Subcutaneous abdominal adipose tissue (tissue), 5 donors: Measurements from ENCODE around the gene SAMD7.

Experiments used
- H3K27ac ChIP-seq: one replicate; pipeline ENCODE4 v1.7.0; 2013; ENCODE audit warnings: low read depth, mild to moderate bottlenecking, inconsistent platforms, low read length, moderate library complexity
- H3K27me3 ChIP-seq, 5 donors: one replicate each; pipeline ENCODE4 v1.7.0; 2013; ENCODE audit warnings: low read length in 5 of 5, inconsistent platforms in 1 of 5; ENCODE audit not compliant: control insufficient read depth in 5 of 5, insufficient read depth in 4 of 5
- H3K36me3 ChIP-seq, 5 donors: one replicate each; pipeline ENCODE4 v1.7.0; 2013; ENCODE audit warnings: low read length in 5 of 5; ENCODE audit not compliant: control insufficient read depth in 5 of 5, insufficient read depth in 5 of 5
- H3K4me1 ChIP-seq, 5 donors: one replicate each; pipeline ENCODE4 v1.7.0; 2013; ENCODE audit warnings: low read length in 5 of 5, mild to moderate bottlenecking in 3 of 5, moderate library complexity in 1 of 5; ENCODE audit not compliant: control insufficient read depth in 5 of 5, insufficient read depth in 5 of 5
- H3K4me3 ChIP-seq, 5 donors: one replicate each; pipeline ENCODE4 v1.7.0; 2013; ENCODE audit warnings: low read length in 5 of 5, low read depth in 1 of 5
- H3K9ac ChIP-seq, 5 donors: one replicate each; pipeline ENCODE4 v1.7.0; 2013; ENCODE audit warnings: low read length in 5 of 5, mild to moderate bottlenecking in 4 of 5, moderate library complexity in 3 of 5
- H3K9me3 ChIP-seq, 5 donors: one replicate each; pipeline ENCODE4 v1.7.0; 2013; ENCODE audit warnings: low read length in 5 of 5; ENCODE audit not compliant: control insufficient read depth in 5 of 5
- donor health status: healthy.
- donor health status: healthy.
- donor health status: healthy.
- donor health status: healthy.
- donor health status: healthy.

Gene SAMD7

GRCh38 chr3:169980055-169980454 lies 68.7 kb downstream of the SAMD7 start:
- no peak overlapping the region for H3K4me3 ChIP-seq
- H3K36me3 ChIP-seq, result peaks cover 54 to 82% (median 72%) of the 10 kb centered on the region in 5 donors
- H3K9me3 ChIP-seq, result no peaks in the 10 kb centered on the region
- H3K27me3 ChIP-seq, result no peaks in the 10 kb centered on the region
- H3K4me1 ChIP-seq, result peaks cover 0 to 5% (median 0%) of the 10 kb centered on the region in 5 donors
- H3K9ac ChIP-seq, result peak overlapping the region in 1 of 5 donors; percentile 16
- no peak overlapping the region for H3K27ac ChIP-seq

GRCh38 chr3:169984292-169984691 lies 72.9 kb downstream of the SAMD7 start:
- H3K36me3 ChIP-seq, result peaks cover 65 to 91% (median 82%) of the 10 kb centered on the region in 5 donors
- H3K27me3 ChIP-seq, result no peaks in the 10 kb centered on the region
- H3K9me3 ChIP-seq, result no peaks in the 10 kb centered on the region
- no peak overlapping the region for H3K27ac ChIP-seq
- peaks cover 0 to 5% (median 0%) of the 10 kb centered on the region in 5 donors for H3K4me1 ChIP-seq
- H3K4me3 ChIP-seq, result no peak overlapping the region
- no peak overlapping the region for H3K9ac ChIP-seq
